CD4-positive, alpha-beta T cell treated with Interleukin-21 for 1 hour (primary cell): ENCODE data around the gene API5.
A peak's percentile ranks its signal among the peaks of the same experiment; 100 is the strongest.

Experiments used
- DNase-seq: peaks from one replicate; pipeline ENCODE4 v3.0.0-alpha.2; 2020

Gene API5

DNA sequence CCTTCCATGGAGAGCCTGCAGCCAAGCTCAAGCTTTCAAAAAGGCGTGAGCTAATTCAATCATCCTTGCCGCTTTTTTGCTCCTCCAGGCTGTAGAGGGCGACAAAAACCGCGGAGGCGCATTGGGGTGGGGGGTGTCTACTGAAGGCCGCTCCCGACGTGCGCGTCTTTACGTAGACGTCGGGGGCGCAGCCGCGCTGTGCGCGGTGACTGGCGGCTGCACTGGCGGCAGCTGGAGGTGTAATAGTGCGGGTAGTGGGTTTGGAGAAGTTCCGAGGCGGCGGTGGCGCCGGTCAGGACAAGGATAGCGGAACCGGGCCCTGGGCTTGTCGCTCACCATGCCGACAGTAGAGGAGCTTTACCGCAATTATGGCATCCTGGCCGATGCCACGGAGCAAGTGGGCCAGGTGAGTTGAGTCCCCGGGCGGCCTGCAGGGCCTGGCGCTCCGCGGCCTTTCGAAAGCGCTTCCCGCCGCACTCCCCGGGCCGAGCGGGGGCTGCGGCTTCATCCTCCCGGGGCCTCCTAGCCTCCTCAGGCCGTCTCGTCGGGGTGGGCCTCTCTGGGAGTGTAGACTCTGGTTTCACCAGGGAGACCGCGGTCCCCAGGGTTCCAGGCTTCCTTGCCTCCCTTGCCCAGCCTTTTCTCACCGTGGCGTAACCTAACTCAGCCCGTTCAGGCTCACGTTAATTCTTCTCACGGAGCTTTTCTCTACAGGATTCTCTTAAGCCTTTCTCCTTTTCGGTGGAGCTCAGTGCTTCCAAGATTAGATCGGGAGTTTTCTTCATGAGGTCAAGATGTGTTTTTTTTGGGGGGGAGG, at the start of gene API5:
TSS of gene API5 (plus strand) at position 206 of the 817 bp plus-strand sequence. CDS start at position 338, 132 bp downstream.
- DNase-seq: peak; percentile 94

- no peak for DNase-seq
Observed at GRCh38 chr11:43267856-43268580, 43.8 kb upstream of the API5 start.

DNA sequence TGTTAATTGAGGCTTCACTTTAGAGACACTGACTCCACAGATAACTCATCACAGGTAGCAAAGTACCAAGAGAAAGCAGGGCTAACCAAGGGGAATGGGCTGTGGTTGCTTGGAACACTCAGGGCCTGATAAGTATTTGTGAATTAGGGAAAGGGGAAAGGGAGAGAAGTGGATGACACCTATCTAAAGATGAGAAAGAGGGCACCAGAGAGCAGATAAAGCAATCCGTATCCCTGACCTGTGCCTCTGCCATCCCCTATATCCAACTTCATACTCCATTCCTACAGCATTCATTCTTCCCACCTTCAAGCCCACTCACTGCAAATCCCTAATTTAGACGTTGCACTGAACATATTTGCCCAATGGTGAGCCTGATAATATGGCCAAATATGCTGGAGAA, 43.0 kb upstream of the API5 start:
- no peak for DNase-seq

- no peak for DNase-seq
Observed at GRCh38 chr11:43269254-43269918, 42.4 kb upstream of the API5 start.

GRCh38 chr11:43270468-43270867, 41.3 kb upstream of the API5 start:
- DNase-seq: no peak

GRCh38 chr11:43278193-43278956, 33.4 kb upstream of the API5 start:
- no peak for DNase-seq

DNA sequence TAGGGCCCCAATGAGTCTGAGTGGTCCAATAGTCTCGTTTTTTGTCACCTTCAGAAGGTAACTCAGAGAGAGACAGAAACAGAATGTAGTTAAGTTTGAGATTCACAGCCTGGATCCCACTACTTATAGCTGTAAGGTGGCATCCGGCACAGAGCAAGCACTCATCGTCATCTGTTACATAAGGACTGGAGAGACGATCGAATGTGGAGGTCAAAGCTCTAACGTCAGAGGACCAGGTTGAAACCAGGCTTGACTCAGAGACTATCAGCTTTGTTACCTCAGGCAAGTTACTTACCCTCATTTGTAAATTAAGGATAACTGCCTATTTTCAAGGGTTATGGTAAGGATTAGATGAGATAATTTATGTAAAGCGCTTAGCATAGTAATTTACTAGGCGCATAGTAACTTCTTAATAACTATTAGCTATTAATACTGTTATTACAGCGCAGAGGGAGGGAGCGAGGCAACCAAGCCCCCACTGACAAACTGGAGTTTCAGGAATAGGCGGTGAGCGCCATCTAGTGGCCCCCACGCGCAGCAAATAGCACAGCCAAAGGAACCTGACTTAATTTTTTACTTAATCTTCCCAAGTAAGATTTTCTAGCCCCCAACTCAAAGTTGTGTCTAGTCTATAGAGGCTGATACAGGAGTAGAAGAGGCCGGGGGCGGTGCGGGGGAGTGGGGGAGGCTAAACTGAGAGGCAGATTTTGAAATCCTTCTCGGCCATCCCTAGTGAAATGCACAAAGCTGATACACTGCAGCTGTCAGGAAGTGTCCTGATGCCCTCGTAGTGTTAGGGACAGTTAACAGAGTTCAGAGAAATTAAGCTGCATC, 29.0 kb upstream of the API5 start:
- peak; percentile 21 for DNase-seq

DNA sequence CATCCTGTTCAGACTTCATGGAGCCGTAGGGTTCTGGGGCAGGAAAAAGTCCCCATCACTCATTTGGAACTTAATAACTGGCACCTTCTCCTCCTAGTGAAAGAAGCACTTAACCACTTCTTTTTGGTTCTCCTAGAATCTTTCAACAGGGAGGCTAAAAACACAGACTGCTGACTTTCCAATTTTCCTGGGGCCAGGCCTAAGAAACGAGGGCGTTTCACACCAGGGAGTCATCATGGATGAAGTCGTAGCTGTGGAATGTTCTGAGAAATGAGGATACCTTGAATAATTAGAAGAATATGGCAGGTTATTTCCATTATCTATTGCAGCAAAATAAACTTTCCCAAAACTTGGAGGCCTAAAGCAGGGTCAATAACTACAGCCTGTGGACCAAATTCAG, 26.0 kb upstream of the API5 start:
- DNase-seq: no peak

GRCh38 chr11:43289368-43289767, 22.4 kb upstream of the API5 start:
- no peak for DNase-seq

DNA sequence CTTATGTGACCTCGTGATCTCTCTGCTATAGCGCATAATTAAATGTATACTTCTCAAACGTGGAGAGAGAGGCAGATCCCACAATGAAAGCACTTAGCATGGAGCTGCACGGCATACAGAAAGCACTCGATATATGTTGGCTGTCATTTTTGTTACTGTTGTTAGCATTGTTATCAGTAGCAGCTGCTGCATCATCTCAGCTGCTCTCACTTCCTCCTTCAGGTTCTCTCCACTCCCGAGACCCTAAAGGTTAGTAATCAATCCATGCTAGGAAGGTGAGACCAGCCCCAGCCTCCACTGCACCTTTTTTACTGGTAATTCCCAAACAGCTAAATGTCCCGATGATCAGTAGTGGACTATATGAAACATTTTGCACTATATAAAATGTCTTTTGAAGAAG, 13.4 kb upstream of the API5 start:
- DNase-seq: no peak

DNA sequence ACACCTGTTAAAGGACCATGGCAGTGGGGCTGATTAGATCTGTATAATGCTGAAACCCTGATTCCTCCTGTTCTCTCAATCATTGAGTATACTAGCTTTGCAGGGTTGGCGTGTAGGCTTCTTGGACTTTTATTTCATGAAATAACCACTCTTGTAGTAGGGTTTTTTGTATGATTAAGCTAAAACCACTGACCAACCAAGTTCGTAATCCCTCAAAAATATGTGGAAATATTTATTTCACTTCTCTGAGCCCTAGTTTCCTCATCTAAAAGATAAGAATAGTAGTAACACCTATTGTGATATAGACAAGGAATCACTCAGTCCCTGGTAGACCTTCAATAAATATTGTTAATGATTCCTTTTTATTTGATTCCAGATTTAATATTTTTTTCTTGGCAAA, 4.2 kb downstream of the API5 start:
- DNase-seq: no peak

GRCh38 chr11:43316451-43316850, 4.7 kb downstream of the API5 start:
- DNase-seq: peak; percentile 14

DNA sequence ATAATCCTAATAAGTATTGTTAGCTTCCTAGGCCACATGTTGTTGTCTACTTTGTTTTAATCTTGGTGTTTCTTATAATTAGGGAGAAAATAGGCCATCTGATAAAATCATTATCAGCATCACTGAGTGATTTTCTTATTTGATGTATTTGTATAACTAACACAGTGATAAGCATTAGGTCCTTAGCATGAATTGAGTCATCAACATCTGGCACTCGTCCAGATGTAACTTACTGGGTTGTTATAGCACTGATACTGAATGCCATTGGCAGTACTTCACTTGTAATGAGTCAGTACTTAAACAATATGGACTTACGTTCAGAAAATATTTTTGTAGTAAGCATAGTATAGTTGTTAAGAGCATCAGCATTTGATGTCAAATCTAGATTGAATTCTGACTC, 16.2 kb downstream of the API5 start:
- no peak for DNase-seq

DNA sequence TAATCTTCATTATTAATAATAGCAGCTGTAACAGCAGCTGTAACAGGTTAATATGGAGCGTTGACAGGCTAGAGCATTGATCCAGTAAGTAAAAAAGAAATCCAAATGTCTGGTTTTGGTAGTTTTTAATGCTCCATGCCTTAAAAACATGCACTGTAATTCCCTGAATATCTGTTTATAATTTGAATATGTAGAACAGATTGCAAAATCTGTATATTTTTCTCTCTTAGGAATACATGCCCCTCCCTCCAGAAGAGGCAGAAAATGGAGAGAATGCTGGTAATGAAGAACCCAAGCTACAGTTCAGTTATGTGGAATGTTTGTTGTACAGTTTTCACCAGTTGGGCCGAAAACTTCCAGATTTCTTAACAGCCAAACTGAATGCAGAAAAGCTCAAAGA, 16.7 kb downstream of the API5 start:
- no peak for DNase-seq

DNA sequence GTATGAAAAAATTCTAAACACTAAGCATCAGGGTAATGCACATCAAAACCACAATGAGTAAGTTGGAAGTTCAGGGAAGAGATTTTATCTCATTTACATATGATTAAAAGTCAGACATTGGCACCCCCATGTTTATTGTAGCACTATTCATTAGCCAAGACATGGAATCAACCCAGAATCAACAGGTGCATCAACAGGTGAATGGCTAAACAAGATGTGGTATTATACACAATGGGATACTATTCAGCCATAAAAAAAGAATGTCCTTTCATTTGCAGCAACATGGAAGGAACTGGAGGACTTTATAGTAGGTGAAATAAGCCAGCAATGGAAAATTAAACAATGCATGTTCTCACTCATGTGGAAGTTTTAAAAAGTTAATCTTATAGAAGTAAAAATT, 29.4 kb downstream of the API5 start:
- DNase-seq: no peak

GRCh38 chr11:43351426-43351825, 39.6 kb downstream of the API5 start:
- peak; percentile 13 for DNase-seq

DNA sequence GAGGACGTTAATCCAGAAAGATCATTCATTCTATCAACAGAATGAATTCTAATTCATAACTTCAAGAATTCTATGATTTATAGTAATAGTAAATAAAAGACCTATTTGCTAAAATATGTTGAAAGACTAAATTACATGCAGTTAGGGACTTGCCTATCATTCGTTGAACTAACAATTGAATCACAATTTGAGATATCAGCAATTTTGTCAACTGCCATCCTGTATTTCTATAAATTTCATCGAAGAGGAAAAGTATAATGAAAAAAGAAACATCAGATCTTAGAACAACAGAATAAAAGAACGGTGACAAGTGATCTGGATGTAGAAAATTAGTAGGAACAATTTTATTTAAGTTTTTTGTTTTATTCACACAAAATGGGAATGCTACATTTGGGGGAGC, 42.5 kb downstream of the API5 start:
- DNase-seq: no peak

DNA sequence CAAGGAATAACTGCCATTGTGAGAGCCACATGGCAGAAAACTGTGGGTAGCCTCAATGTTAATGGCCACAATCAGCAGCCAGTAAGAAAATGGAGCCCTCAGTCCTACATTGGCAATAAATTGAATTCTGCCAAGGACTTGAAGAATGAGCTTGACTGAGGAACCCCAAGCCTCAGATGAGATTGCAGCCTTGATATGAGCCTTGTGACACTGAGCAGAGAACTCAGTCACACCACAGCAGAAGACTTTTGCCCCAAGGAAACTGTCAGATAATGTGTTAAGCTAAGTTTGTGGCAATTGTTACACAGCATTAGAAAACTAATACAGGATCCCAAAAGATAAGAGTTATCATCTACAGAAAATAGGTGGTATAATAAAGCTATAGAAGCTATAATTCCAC, 44.5 kb downstream of the API5 start:
- DNase-seq: no peak

DNA sequence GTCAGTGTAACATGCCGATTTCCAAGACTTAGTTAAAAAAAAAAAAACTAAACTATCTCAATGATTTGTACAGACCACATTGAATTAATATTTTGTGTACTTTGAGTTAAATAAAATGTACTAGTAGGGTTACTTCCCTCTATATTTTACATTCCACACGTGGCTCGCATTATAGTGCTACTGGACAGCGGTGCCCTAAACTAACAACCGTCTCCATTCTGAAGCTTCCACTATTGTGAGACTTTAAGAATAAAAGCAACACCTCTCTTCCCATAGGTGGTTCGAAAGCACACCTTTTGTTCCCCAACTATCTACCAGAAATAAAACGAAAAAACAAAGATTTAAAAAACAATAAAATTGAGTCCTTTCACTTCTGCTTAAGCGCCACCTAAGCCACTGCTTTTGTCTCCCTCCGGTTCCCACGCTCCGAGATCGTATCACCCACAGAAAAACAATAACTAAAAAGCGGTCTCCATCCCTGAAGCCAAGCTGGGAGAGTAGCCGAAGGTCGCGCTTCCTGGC, 46.5 kb downstream of the API5 start:
- no peak for DNase-seq

DNA sequence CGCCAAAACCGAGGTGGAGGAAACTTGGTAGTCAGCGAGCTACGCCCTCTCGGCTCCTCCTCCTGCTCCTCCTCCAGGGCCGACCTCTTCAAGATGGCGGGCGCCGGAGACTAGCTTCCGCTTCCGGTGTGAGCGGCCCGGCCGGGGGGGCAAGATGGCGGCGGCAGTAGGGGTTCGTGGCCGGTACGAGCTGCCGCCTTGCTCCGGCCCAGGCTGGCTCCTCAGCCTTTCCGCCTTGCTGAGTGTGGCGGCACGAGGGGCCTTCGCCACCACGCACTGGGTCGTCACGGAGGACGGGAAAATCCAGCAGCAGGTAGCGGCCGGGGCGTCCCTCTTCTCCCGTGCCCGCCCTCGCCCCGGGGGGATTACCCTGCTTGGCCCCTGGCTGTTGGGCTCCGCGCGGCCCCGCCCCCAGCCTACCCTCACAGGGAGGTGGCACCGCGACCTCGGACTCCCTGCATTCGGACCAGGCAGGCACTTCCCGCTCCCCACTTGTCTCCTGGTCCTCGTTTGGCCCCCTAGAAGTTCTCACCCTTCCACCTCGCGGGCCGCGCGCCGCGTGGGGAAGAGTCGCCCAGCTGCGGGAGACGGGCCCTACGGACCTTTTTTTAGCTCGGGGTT, 47.1 kb downstream of the API5 start, which contains the start of gene TTC17:
TSS of gene TTC17 (plus strand) at position 120 of the 621 bp plus-strand sequence. CDS start at position 155, 35 bp downstream.
- peak; percentile 91 for DNase-seq

- DNase-seq: no peak
Observed at GRCh38 chr11:43359422-43359818, 47.6 kb downstream of the API5 start.
